Measurements from ENCODE around the gene NPRL2. TPM values are rescaled to one million over a fixed set of nuclear protein-coding genes. Genes with fewer than 3 reads are reported as not detected.

NPRL2 gene
- total and polyA plus RNA-seq, 9 of the 15 experiments (the other 6 are each of a cell fraction or from before 2014, with no cell fraction given): 17.4 to 40.4 (median 24.4) TPM

DNA sequence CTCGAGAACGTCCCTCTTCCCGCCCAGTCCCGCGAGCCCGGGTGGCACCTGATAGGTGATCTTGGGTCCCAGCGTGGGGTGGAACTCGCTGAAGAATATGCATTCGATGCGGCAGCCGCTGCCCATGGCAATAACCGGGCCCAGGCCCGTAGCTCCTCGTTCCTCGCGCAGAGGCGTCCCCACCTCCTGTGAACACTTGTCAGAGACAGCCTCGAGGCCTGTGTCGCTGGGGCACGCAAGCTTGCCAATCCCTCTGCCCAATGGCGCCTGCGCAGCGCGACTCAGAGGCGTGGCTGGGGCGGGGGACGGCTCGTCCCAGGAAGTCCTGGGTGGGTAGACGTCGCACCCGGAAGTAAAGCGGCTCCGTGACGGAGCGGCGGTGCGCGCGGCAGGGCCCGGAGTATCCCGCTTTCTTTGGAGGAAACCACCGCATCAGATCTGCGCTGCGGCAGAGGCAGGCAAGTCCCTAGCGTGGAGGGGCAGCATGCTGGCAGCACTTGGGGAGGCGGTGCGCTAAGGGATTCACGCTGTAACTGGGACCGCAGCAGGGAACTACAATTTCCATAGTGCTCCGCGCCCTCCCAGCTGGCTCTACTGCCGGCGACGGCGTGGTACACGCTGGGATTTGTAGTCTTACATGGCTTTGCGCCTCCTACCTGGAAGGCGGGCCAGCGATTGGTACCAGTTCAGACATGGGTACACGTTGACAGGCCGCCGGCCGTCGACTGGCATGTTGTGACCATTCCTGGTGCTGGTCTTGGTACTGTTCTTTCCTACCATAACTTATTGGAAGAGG, at the start of gene NPRL2, which contains the start of gene CYB561D2 (continued):
- no peak for TF ChIP-seq BMI1 (IDR thresholded peaks at IDR 0.05; ENCODE audit: low read length)
- TF ChIP-seq, protein P1, sequence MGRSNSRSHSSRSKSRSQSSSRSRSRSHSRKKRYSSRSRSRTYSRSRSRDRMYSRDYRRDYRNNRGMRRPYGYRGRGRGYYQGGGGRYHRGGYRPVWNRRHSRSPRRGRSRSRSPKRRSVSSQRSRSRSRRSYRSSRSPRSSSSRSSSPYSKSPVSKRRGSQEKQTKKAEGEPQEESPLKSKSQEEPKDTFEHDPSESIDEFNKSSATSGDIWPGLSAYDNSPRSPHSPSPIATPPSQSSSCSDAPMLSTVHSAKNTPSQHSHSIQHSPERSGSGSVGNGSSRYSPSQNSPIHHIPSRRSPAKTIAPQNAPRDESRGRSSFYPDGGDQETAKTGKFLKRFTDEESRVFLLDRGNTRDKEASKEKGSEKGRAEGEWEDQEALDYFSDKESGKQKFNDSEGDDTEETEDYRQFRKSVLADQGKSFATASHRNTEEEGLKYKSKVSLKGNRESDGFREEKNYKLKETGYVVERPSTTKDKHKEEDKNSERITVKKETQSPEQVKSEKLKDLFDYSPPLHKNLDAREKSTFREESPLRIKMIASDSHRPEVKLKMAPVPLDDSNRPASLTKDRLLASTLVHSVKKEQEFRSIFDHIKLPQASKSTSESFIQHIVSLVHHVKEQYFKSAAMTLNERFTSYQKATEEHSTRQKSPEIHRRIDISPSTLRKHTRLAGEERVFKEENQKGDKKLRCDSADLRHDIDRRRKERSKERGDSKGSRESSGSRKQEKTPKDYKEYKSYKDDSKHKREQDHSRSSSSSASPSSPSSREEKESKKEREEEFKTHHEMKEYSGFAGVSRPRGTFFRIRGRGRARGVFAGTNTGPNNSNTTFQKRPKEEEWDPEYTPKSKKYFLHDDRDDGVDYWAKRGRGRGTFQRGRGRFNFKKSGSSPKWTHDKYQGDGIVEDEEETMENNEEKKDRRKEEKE (IDR thresholded peaks at IDR 0.05; ENCODE audit: borderline replicate concordance in 1 of 2, control insufficient read depth in 1 of 2, low read depth in 2 of 2, low read length in 1 of 2): no peak
- no peak for TF ChIP-seq CCAR2 (IDR thresholded peaks at IDR 0.05; ENCODE audit: low read depth, low read length)
- TF ChIP-seq TAF7 (tag; IDR thresholded peaks at IDR 0.05): no peak
- TF ChIP-seq, protein P2, sequence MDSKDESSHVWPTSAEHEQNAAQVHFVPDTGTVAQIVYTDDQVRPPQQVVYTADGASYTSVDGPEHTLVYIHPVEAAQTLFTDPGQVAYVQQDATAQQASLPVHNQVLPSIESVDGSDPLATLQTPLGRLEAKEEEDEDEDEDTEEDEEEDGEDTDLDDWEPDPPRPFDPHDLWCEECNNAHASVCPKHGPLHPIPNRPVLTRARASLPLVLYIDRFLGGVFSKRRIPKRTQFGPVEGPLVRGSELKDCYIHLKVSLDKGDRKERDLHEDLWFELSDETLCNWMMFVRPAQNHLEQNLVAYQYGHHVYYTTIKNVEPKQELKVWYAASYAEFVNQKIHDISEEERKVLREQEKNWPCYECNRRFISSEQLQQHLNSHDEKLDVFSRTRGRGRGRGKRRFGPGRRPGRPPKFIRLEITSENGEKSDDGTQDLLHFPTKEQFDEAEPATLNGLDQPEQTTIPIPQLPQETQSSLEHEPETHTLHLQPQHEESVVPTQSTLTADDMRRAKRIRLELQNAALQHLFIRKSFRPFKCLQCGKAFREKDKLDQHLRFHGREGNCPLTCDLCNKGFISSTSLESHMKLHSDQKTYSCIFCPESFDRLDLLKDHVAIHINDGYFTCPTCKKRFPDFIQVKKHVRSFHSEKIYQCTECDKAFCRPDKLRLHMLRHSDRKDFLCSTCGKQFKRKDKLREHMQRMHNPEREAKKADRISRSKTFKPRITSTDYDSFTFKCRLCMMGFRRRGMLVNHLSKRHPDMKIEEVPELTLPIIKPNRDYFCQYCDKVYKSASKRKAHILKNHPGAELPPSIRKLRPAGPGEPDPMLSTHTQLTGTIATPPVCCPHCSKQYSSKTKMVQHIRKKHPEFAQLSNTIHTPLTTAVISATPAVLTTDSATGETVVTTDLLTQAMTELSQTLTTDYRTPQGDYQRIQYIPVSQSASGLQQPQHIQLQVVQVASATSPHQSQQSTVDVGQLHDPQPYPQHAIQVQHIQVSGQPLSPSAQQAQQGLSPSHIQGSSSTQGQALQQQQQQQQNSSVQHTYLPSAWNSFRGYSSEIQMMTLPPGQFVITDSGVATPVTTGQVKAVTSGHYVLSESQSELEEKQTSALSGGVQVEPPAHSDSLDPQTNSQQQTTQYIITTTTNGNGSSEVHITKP (IDR thresholded peaks at IDR 0.05; ENCODE audit: partially characterized antibody): peak; percentile 24
- TF ChIP-seq TFAM (CRISPR knock-in tag; conservative IDR thresholded peaks at IDR 0.05): no peak
- no peak for TF ChIP-seq ZNF551 (CRISPR knock-in tag; IDR thresholded peaks at IDR 0.05)
- TF ChIP-seq, protein P3, sequence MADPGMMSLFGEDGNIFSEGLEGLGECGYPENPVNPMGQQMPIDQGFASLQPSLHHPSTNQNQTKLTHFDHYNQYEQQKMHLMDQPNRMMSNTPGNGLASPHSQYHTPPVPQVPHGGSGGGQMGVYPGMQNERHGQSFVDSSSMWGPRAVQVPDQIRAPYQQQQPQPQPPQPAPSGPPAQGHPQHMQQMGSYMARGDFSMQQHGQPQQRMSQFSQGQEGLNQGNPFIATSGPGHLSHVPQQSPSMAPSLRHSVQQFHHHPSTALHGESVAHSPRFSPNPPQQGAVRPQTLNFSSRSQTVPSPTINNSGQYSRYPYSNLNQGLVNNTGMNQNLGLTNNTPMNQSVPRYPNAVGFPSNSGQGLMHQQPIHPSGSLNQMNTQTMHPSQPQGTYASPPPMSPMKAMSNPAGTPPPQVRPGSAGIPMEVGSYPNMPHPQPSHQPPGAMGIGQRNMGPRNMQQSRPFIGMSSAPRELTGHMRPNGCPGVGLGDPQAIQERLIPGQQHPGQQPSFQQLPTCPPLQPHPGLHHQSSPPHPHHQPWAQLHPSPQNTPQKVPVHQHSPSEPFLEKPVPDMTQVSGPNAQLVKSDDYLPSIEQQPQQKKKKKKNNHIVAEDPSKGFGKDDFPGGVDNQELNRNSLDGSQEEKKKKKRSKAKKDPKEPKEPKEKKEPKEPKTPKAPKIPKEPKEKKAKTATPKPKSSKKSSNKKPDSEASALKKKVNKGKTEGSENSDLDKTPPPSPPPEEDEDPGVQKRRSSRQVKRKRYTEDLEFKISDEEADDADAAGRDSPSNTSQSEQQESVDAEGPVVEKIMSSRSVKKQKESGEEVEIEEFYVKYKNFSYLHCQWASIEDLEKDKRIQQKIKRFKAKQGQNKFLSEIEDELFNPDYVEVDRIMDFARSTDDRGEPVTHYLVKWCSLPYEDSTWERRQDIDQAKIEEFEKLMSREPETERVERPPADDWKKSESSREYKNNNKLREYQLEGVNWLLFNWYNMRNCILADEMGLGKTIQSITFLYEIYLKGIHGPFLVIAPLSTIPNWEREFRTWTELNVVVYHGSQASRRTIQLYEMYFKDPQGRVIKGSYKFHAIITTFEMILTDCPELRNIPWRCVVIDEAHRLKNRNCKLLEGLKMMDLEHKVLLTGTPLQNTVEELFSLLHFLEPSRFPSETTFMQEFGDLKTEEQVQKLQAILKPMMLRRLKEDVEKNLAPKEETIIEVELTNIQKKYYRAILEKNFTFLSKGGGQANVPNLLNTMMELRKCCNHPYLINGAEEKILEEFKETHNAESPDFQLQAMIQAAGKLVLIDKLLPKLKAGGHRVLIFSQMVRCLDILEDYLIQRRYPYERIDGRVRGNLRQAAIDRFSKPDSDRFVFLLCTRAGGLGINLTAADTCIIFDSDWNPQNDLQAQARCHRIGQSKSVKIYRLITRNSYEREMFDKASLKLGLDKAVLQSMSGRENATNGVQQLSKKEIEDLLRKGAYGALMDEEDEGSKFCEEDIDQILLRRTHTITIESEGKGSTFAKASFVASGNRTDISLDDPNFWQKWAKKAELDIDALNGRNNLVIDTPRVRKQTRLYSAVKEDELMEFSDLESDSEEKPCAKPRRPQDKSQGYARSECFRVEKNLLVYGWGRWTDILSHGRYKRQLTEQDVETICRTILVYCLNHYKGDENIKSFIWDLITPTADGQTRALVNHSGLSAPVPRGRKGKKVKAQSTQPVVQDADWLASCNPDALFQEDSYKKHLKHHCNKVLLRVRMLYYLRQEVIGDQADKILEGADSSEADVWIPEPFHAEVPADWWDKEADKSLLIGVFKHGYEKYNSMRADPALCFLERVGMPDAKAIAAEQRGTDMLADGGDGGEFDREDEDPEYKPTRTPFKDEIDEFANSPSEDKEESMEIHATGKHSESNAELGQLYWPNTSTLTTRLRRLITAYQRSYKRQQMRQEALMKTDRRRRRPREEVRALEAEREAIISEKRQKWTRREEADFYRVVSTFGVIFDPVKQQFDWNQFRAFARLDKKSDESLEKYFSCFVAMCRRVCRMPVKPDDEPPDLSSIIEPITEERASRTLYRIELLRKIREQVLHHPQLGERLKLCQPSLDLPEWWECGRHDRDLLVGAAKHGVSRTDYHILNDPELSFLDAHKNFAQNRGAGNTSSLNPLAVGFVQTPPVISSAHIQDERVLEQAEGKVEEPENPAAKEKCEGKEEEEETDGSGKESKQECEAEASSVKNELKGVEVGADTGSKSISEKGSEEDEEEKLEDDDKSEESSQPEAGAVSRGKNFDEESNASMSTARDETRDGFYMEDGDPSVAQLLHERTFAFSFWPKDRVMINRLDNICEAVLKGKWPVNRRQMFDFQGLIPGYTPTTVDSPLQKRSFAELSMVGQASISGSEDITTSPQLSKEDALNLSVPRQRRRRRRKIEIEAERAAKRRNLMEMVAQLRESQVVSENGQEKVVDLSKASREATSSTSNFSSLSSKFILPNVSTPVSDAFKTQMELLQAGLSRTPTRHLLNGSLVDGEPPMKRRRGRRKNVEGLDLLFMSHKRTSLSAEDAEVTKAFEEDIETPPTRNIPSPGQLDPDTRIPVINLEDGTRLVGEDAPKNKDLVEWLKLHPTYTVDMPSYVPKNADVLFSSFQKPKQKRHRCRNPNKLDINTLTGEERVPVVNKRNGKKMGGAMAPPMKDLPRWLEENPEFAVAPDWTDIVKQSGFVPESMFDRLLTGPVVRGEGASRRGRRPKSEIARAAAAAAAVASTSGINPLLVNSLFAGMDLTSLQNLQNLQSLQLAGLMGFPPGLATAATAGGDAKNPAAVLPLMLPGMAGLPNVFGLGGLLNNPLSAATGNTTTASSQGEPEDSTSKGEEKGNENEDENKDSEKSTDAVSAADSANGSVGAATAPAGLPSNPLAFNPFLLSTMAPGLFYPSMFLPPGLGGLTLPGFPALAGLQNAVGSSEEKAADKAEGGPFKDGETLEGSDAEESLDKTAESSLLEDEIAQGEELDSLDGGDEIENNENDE (IDR thresholded peaks at IDR 0.05; ENCODE audit: low read depth, low read length): no peak

Measured in K562 (cell line).